H1 (cell line): ENCODE data around the gene SCGB3A1. TPM values are rescaled to one million over a fixed set of nuclear protein-coding genes. Genes with fewer than 3 reads are reported as not detected.

Source experiments
- CTCF ChIA-PET: fragments of 300-600 bp; sonication (Branson Sonifier 250); formaldehyde crosslinking; loops from one replicate; lab custom pipeline; 2021; ENCODE audit not compliant: partially characterized antibody; lab: Charles Lee
- POLR2A ChIA-PET: fragments of 300-600 bp; sonication (Branson Sonifier 250); formaldehyde crosslinking; loops from one replicate; lab custom pipeline; 2021; ENCODE audit warnings: inconsistent platforms; ENCODE audit not compliant: partially characterized antibody; lab: Charles Lee
- DNase-seq, 2 experiments: peaks; one replicate each; pipeline versions ENCODE4 v3.0.0 to v3.0.0-alpha.2; 2010 to 2022; ENCODE audit warnings: low spot score in 2 of 2, low read depth in 1 of 2, mixed read lengths in 1 of 2
- FAIRE-seq: peaks from 2 replicates; lab custom pipeline; 2011; peaks lifted over from hg19 to GRCh38; lab: Jason Lieb, UNC
- H2AFZ ChIP-seq: 2 replicates; pipeline ENCODE4 v1.8.1; 2012; ENCODE audit warnings: low read length, inconsistent platforms
- H2AK5ac ChIP-seq: 2 replicates; pipeline ENCODE4 v1.6.1; 2013; ENCODE audit warnings: low read depth, low read length
- H2BK120ac ChIP-seq: replicated peaks from 2 replicates; pipeline ENCODE3; 2013; ENCODE audit warnings: low read depth, low read length, inconsistent platforms
- H2BK12ac ChIP-seq: 2 replicates; pipeline ENCODE4 v1.6.1; 2013; ENCODE audit warnings: low read depth, low read length
- H2BK15ac ChIP-seq: 2 replicates; pipeline ENCODE4 v1.6.1; 2013; ENCODE audit warnings: low read length
- H2BK20ac ChIP-seq: 2 replicates; pipeline ENCODE4 v1.6.1; 2013; ENCODE audit warnings: low read length
- H2BK5ac ChIP-seq: 2 replicates; pipeline ENCODE4 v1.6.1; 2013; ENCODE audit warnings: low read depth, low read length
- H3K14ac ChIP-seq: 2 replicates; pipeline ENCODE4 v1.6.1; 2013; ENCODE audit warnings: inconsistent platforms; ENCODE audit not compliant: insufficient read length
- H3K18ac ChIP-seq: 2 replicates; pipeline ENCODE4 v1.6.1; 2013; ENCODE audit warnings: low read length; ENCODE audit errors: extremely low read depth
- H3K23ac ChIP-seq: 2 replicates; pipeline ENCODE4 v1.6.1; 2013; ENCODE audit warnings: inconsistent platforms; ENCODE audit not compliant: insufficient read length
- H3K23me2 ChIP-seq: 2 replicates; pipeline ENCODE4 v1.6.1; 2013; ENCODE audit warnings: low read depth, low read length
- H3K27ac ChIP-seq: 2 replicates; pipeline ENCODE4 v1.6.1; 2011; ENCODE audit warnings: low read depth, low read length, inconsistent platforms
- H3K27me3 ChIP-seq, 4 experiments: replicated peaks in 1 of 4; 1 replicate in 1 of 4; 2 replicates in 3 of 4; pipeline versions ENCODE4 v1.6.1 to v1.8.1; 2011 to 2013; ENCODE audit warnings: low read length in 3 of 4, mild to moderate bottlenecking in 3 of 4, inconsistent platforms in 2 of 4, mixed read lengths in 2 of 4, moderate library complexity in 1 of 4; ENCODE audit not compliant: control insufficient read depth in 3 of 4, insufficient read depth in 3 of 4; ENCODE audit errors: extremely low read depth in 1 of 4
- H3K36me3 ChIP-seq, 4 experiments: 2 replicates each; pipeline versions ENCODE4 v1.6.1 to v1.8.1; 2011 to 2013; ENCODE audit warnings: mild to moderate bottlenecking in 4 of 4, low read length in 3 of 4, moderate library complexity in 2 of 4, control low read depth in 1 of 4, inconsistent platforms in 1 of 4; ENCODE audit not compliant: insufficient read depth in 4 of 4, control insufficient read depth in 2 of 4
- H3K4ac ChIP-seq: replicated peaks from 2 replicates; pipeline ENCODE3; 2013; ENCODE audit warnings: low read length, low read depth, mixed read lengths, inconsistent platforms; ENCODE audit not compliant: insufficient read length
- H3K4me1 ChIP-seq, 4 experiments: replicated peaks in 1 of 4; 1 replicate in 1 of 4; 2 replicates in 3 of 4; pipeline versions ENCODE4 v1.6.1 to v1.8.1; 2011 to 2013; ENCODE audit warnings: low read length in 3 of 4, inconsistent platforms in 2 of 4, mixed read lengths in 1 of 4; ENCODE audit not compliant: insufficient read depth in 4 of 4, control insufficient read depth in 3 of 4
- H3K4me2 ChIP-seq, 2 experiments: 2 replicates each; pipeline versions ENCODE4 v1.6.1 to v1.8.1; 2011 to 2013; ENCODE audit warnings: low read depth in 2 of 2, low read length in 2 of 2, control low read depth in 1 of 2, inconsistent platforms in 1 of 2, mild to moderate bottlenecking in 1 of 2; ENCODE audit not compliant: insufficient read depth in 1 of 2
- H3K4me3 ChIP-seq, 4 experiments: fragments of 200-600, 300-600 bp in 1 of 4; sonication (generic), shearing (Covaris generic), sonication (Bioruptor Twin) in 1 of 4; 2 replicates each; pipeline versions ENCODE4 v1.5.1 to v1.8.1; 2011 to 2016; ENCODE audit warnings: low read length in 4 of 4, low read depth in 3 of 4, control low read depth in 2 of 4, inconsistent platforms in 2 of 4, mild to moderate bottlenecking in 2 of 4, mixed read lengths in 1 of 4, moderate library complexity in 1 of 4; ENCODE audit not compliant: insufficient read depth in 2 of 4; ENCODE audit errors: extremely low read depth in 1 of 4
- H3K56ac ChIP-seq: replicated peaks from 2 replicates; pipeline ENCODE3; 2013; ENCODE audit warnings: low read depth, mild to moderate bottlenecking, mixed read lengths, low read length, inconsistent platforms; ENCODE audit not compliant: insufficient read length
- H3K79me1 ChIP-seq: 2 replicates; pipeline ENCODE4 v1.6.1; 2013; ENCODE audit warnings: low read depth, low read length, control low read depth
- H3K79me2 ChIP-seq, 2 experiments: 2 replicates each; pipeline versions ENCODE4 v1.6.1 to v1.8.1; 2012 to 2013; ENCODE audit warnings: low read length in 2 of 2, mild to moderate bottlenecking in 2 of 2, inconsistent platforms in 1 of 2; ENCODE audit not compliant: insufficient read depth in 2 of 2, control insufficient read depth in 1 of 2
- H3K9ac ChIP-seq, 4 experiments: replicated peaks in 1 of 4; 1 replicate in 1 of 4; 2 replicates in 3 of 4; pipeline versions ENCODE4 v1.6.1 to v1.8.1; 2011 to 2013; ENCODE audit warnings: low read depth in 3 of 4, low read length in 3 of 4, control low read depth in 2 of 4, mild to moderate bottlenecking in 2 of 4, moderate library complexity in 2 of 4, inconsistent platforms in 1 of 4; ENCODE audit errors: extremely low read depth in 1 of 4
- H3K9me3 ChIP-seq, 2 experiments: 2 replicates each; pipeline versions ENCODE4 v1.6.1 to v1.8.1; 2012 to 2013; ENCODE audit warnings: mild to moderate bottlenecking in 2 of 2, moderate library complexity in 2 of 2, control low read depth in 1 of 2, inconsistent platforms in 1 of 2, low read depth in 1 of 2, low read length in 1 of 2, mixed read lengths in 1 of 2; ENCODE audit not compliant: insufficient read depth in 2 of 2
- H4K20me1 ChIP-seq, 2 experiments: replicated peaks in 1 of 2; 2 replicates each; pipeline versions ENCODE3 to v1.8.1; 2011 to 2013; ENCODE audit warnings: inconsistent platforms in 2 of 2, low read length in 2 of 2, mild to moderate bottlenecking in 1 of 2; ENCODE audit not compliant: insufficient read depth in 2 of 2, control insufficient read depth in 1 of 2
- H4K5ac ChIP-seq: 2 replicates; pipeline ENCODE4 v1.6.1; 2013; ENCODE audit warnings: low read length, low read depth, mixed read lengths, inconsistent platforms; ENCODE audit not compliant: insufficient read length
- H4K8ac ChIP-seq: 2 replicates; pipeline ENCODE4 v1.8.0; 2013; ENCODE audit warnings: mild to moderate bottlenecking, moderate library complexity, low read length, inconsistent platforms; ENCODE audit not compliant: insufficient read depth; ENCODE audit errors: extremely low read depth
- H4K91ac ChIP-seq: replicated peaks from 2 replicates; pipeline ENCODE3; 2013; ENCODE audit warnings: low read length, mixed read lengths, inconsistent platforms; ENCODE audit not compliant: insufficient read length
- CBX8 ChIP-seq: fragments of 300-800, 300-1000 bp; sonication (generic); IDR thresholded peaks from 2 replicates; pipeline ENCODE4 v1.7.1; 2016; ENCODE audit warnings: low read depth, low read length, borderline replicate concordance
- CTCF ChIP-seq, 3 experiments: IDR thresholded peaks; 1 replicate in 2 of 3; 2 replicates in 1 of 3; pipeline versions ENCODE4 v1.5.1 to v1.6.1; 2011; ENCODE audit warnings: low read length in 3 of 3, mild to moderate bottlenecking in 3 of 3, inconsistent platforms in 2 of 3, low read depth in 1 of 3, moderate library complexity in 1 of 3; ENCODE audit not compliant: insufficient read depth in 1 of 3; ENCODE audit errors: control extremely low read depth in 1 of 3
- RBBP5 ChIP-seq: IDR thresholded peaks from 2 replicates; pipeline ENCODE4 v1.7.1; 2012; ENCODE audit warnings: low read depth, mild to moderate bottlenecking, inconsistent platforms, low read length, moderate library complexity, borderline replicate concordance
- RFX5 ChIP-seq: IDR thresholded peaks from 2 replicates; pipeline ENCODE4 v1.6.1; 2011; ENCODE audit warnings: low read depth, low read length, improper control_type of control experiment, borderline replicate concordance
- TBP ChIP-seq: IDR thresholded peaks from 2 replicates; pipeline ENCODE4 v1.6.1; 2011; ENCODE audit warnings: low read depth, low read length, improper control_type of control experiment
- WGBS, 2 experiments: shearing (Covaris generic) in 1 of 2; methylation state at CpG; one replicate each; pipeline versions ENCODE4 v1.1.6 to v1.1.7; 2013 to 2015; ENCODE audit warnings: low lambda C conversion rate in 2 of 2, mixed read lengths in 2 of 2, inconsistent platforms in 1 of 2, low coverage in 1 of 2, missing lambda C conversion rate in 1 of 2; ENCODE audit not compliant: insufficient replicate concordance in 2 of 2, insufficient coverage in 1 of 2, insufficient read length in 1 of 2; ENCODE audit errors: extremely low coverage in 1 of 2, missing lambda C conversion rate in 1 of 2; 5-methylcytosine and 5-hydroxymethylcytosine counted together
- polyA plus RNA-seq, 7 experiments: library from polyadenylated mRNA; depleted of rRNA in 3 of 7; stranded (reverse) in 5 of 7; unstranded in 2 of 7; fragments of >200 nt in 5 of 7; fragments of 200-250 nt in 2 of 7; gene quantifications; 1 replicate in 5 of 7; 2 replicates in 1 of 7; 4 replicates in 1 of 7; pipeline versions ENCODE4 v1.2.1 to v1.2.3, GENCODE V29; 2011 to 2013; ENCODE audit warnings: missing spikeins in 2 of 7, mixed read lengths in 2 of 7
- total RNA-seq: library from RNA; stranded (reverse); fragmentation: NEBNext Ultra II Directional; extraction: Animal tissue kit (Norgen Biotek cat#: 25700); gene quantifications from 2 replicates; pipeline ENCODE4 v1.2.1, GENCODE V29; 2021

SCGB3A1 gene
- total and polyA plus RNA-seq, 2 of the 8 experiments (the other 6 are each of a cell fraction or from before 2014, with no cell fraction given), result 0.20 TPM; not detected in 1

- no peak overlapping the region for H3K56ac ChIP-seq
- peaks cover 0 to 1% of the 10 kb centered on the region in 2 experiments for H4K20me1 ChIP-seq
- H2AFZ ChIP-seq, result no peak overlapping the region
- no peaks in the 10 kb centered on the region for H3K9me3 ChIP-seq
- H3K27me3 ChIP-seq, result no peaks in the 10 kb centered on the region
- FAIRE-seq (no peak), DNase-seq (no peak)
- 80% methylated on average over 18 of the region's 18 CpGs; no CpG with 5 or more reads in 1 of the 2 experiments for WGBS, 2 experiments
- H3K23me2 ChIP-seq, result no peaks in the 10 kb centered on the region
- H3K14ac ChIP-seq, result no peak overlapping the region
- no peak overlapping the region for H3K4me3 ChIP-seq
- H2BK120ac ChIP-seq, result no peak overlapping the region
- no peak overlapping the region for H2AK5ac ChIP-seq
- H3K79me2 ChIP-seq, result no peaks in the 10 kb centered on the region
- no peak overlapping the region for H4K5ac ChIP-seq
- POLR2A ChIA-PET, result interaction anchor here (1.0 kb wide), 1 partner anchor 14 kb away, joined by 3 read pairs; no protein-coding TSS in a partner anchor
- no peak overlapping the region for H2BK12ac ChIP-seq
- no peak overlapping the region for H3K23ac ChIP-seq
- H3K18ac ChIP-seq, result no peak overlapping the region
- H2BK15ac ChIP-seq, result no peak overlapping the region
- H2BK20ac ChIP-seq, result no peak overlapping the region
- H3K9ac ChIP-seq, result no peak overlapping the region
- H4K8ac ChIP-seq, result no peak overlapping the region
- H3K4me1 ChIP-seq, result no peaks in the 10 kb centered on the region; a peak in 2 of 7 replicates
- no peak overlapping the region for H2BK5ac ChIP-seq
- CTCF ChIA-PET, result interaction anchor here (1.0 to 7.4 kb wide), 4 partner anchors 13 to 89 kb away, joined by 3 to 52 read pairs (median 3); no protein-coding TSS in a partner anchor
- H3K79me1 ChIP-seq, result no peaks in the 10 kb centered on the region
- H3K27ac ChIP-seq, result no peak overlapping the region; the same call in 1 of the 2 replicates
- H3K4ac ChIP-seq, result no peak overlapping the region
- no peak overlapping the region for H3K4me2 ChIP-seq
- H4K91ac ChIP-seq, result no peak overlapping the region
- H3K36me3 ChIP-seq, result no peaks in the 10 kb centered on the region
- no peak for TF ChIP-seq CBX8
- no peak for TF ChIP-seq RBBP5
- TF ChIP-seq RFX5, result no peak
- TF ChIP-seq TBP, result no peak
- TF ChIP-seq CTCF (IDR thresholded peaks at IDR 0.05; ENCODE audit: control extremely low read depth in 1 of 3, insufficient read depth in 1 of 3, low read depth in 1 of 3, low read length in 3 of 3), result no peak
Measured at GRCh38 chr5:180607861-180608571, 16.7 kb upstream of the SCGB3A1 start.
